HCT116 (cell line): ENCODE measurements around the gene NDUFB2.

Experiments used
- CEBPB ChIP-seq: IDR thresholded peaks from 2 replicates; pipeline ENCODE4 v1.6.1; 2012; ENCODE audit warnings: low read depth
- EZH2 ChIP-seq: fragments of 200-600 bp; sonication (generic); IDR thresholded peaks from 2 replicates; pipeline ENCODE4 v1.6.1; 2017; ENCODE audit warnings: antibody characterized with exemption, mixed run types
- JUND ChIP-seq: IDR thresholded peaks from 2 replicates; pipeline ENCODE4 v1.6.1; 2012
- POLR2A ChIP-seq: IDR thresholded peaks from 2 replicates; pipeline ENCODE4 v1.7.0; 2011; ENCODE audit warnings: borderline replicate concordance; ENCODE audit not compliant: insufficient read depth, insufficient read length; ENCODE audit errors: extremely low read depth
- RAD21 ChIP-seq: IDR thresholded peaks from 2 replicates; pipeline ENCODE4 v1.6.1; 2012; ENCODE audit warnings: low read depth, mild to moderate bottlenecking
- ZFX ChIP-seq: fragments of 450-650 bp; IDR thresholded peaks from 2 replicates; pipeline ENCODE4 v1.6.1; 2017
- TF ChIP-seq, protein P1 (sequence below), 3 experiments: fragments of 200-600 bp in 1 of 3; sonication (generic) in 1 of 3; IDR thresholded peaks in 2 of 3; conservative IDR thresholded peaks in 1 of 3; 2 replicates each; pipeline ENCODE4 v1.5.1; 2012 to 2017; ENCODE audit warnings: low read depth in 2 of 3, low read length in 2 of 3, antibody characterized with exemption in 1 of 3, borderline replicate concordance in 1 of 3, control low read depth in 1 of 3, mild to moderate bottlenecking in 1 of 3, mixed read lengths in 1 of 3, mixed run types in 1 of 3, moderate library complexity in 1 of 3; ENCODE audit not compliant: insufficient read depth in 1 of 3
- TF ChIP-seq, protein P2 (sequence below): IDR thresholded peaks from 2 replicates; pipeline ENCODE4 v1.6.1; 2012

DNA sequence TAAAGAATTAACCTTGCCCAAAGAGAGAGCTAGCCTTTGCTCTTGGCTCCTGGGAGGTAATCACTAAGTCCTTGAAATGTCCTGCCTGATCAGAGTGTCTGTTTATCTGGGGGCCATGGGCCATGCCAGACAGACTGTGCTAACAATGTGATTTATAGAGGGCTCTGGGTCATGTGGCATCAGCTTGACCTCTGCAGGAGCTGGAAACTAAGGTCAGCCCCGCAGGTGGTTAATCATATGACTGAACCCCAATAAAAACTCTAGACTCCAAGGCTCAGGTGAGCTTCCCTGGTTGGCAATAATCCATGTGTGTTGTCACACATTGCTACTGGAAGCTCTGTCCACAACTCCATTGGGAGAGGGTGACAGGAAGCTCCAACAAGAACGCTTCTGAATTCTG is 47.5 kb downstream of the NDUFB2 start:
- TF ChIP-seq EZH2 (no peak), JUND (no peak), ZFX (no peak), RAD21 (no peak), CEBPB (no peak), POLR2A (no peak)
- TF ChIP-seq, protein P1, sequence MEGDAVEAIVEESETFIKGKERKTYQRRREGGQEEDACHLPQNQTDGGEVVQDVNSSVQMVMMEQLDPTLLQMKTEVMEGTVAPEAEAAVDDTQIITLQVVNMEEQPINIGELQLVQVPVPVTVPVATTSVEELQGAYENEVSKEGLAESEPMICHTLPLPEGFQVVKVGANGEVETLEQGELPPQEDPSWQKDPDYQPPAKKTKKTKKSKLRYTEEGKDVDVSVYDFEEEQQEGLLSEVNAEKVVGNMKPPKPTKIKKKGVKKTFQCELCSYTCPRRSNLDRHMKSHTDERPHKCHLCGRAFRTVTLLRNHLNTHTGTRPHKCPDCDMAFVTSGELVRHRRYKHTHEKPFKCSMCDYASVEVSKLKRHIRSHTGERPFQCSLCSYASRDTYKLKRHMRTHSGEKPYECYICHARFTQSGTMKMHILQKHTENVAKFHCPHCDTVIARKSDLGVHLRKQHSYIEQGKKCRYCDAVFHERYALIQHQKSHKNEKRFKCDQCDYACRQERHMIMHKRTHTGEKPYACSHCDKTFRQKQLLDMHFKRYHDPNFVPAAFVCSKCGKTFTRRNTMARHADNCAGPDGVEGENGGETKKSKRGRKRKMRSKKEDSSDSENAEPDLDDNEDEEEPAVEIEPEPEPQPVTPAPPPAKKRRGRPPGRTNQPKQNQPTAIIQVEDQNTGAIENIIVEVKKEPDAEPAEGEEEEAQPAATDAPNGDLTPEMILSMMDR (IDR thresholded peaks at IDR 0.05 in 2 of 3, conservative IDR thresholded peaks at IDR 0.05 in 1 of 3; ENCODE audit: borderline replicate concordance in 1 of 3, insufficient read depth in 1 of 3, low read depth in 2 of 3, low read length in 2 of 3): no peak
- TF ChIP-seq, protein P2, sequence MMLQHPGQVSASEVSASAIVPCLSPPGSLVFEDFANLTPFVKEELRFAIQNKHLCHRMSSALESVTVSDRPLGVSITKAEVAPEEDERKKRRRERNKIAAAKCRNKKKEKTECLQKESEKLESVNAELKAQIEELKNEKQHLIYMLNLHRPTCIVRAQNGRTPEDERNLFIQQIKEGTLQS: no peak
